ENCODE measurements around the gene TNNT2. TPM values are rescaled to one million over a fixed set of nuclear protein-coding genes. Genes with fewer than 3 reads are reported as not detected.

The TNNT2 gene
- total and polyA plus RNA-seq, 2 of the 8 experiments (the other 6 are each of a cell fraction or from before 2014, with no cell fraction given), result 3.1 to 21.0 TPM

GRCh38 chr1:201360486-201360885 lies 17.0 kb downstream of the TNNT2 start:
- Histone ChIP-seq H3K79me2 (ENCODE audit: control insufficient read depth in 1 of 2, insufficient read depth in 2 of 2, low read length in 2 of 2) (no peaks in the 10 kb centered on the region), H2BK12ac (ENCODE audit: low read depth, low read length) (no peak overlapping the region), H4K20me1 (replicated peaks in 1 of 2; ENCODE audit: control insufficient read depth in 1 of 2, insufficient read depth in 2 of 2, low read length in 2 of 2) (no peaks in the 10 kb centered on the region), H2BK120ac (replicated peaks; ENCODE audit: low read depth, low read length) (no peak overlapping the region), H3K4me3 (ENCODE audit: extremely low read depth in 1 of 4, insufficient read depth in 2 of 4, low read depth in 3 of 4, low read length in 4 of 4) (no peak overlapping the region), H3K9ac (replicated peaks in 1 of 4; ENCODE audit: extremely low read depth in 1 of 4, low read depth in 3 of 4, low read length in 3 of 4) (no peak overlapping the region), H3K4ac (replicated peaks; ENCODE audit: insufficient read length, low read depth, low read length) (no peak overlapping the region), H3K56ac (replicated peaks; ENCODE audit: insufficient read length, low read depth, low read length) (no peak overlapping the region), H3K23me2 (ENCODE audit: low read depth, low read length) (no peaks in the 10 kb centered on the region), H2AFZ (ENCODE audit: low read length) (no peak overlapping the region), H3K9me3 (ENCODE audit: insufficient read depth in 2 of 2, low read depth in 1 of 2, low read length in 1 of 2) (no peaks in the 10 kb centered on the region), H3K36me3 (ENCODE audit: control insufficient read depth in 2 of 4, insufficient read depth in 4 of 4, low read length in 3 of 4) (no peaks in the 10 kb centered on the region), H3K4me1 (replicated peaks in 1 of 4; ENCODE audit: control insufficient read depth in 3 of 4, insufficient read depth in 4 of 4, low read length in 3 of 4) (peaks cover 0 to 5% (median under 1%) of the 10 kb centered on the region in 4 experiments; a peak in 5 of 7 replicates), H4K5ac (ENCODE audit: insufficient read length, low read depth, low read length) (no peak overlapping the region), H3K27me3 (replicated peaks in 1 of 4; ENCODE audit: control insufficient read depth in 3 of 4, extremely low read depth in 1 of 4, insufficient read depth in 3 of 4, low read length in 3 of 4) (no peaks in the 10 kb centered on the region), H2BK15ac (ENCODE audit: low read length) (no peak overlapping the region), H2AK5ac (ENCODE audit: low read depth, low read length) (no peak overlapping the region), H2BK5ac (ENCODE audit: low read depth, low read length) (no peak overlapping the region), H3K23ac (ENCODE audit: insufficient read length) (no peak overlapping the region), H4K91ac (replicated peaks; ENCODE audit: insufficient read length, low read length) (no peak overlapping the region), H3K18ac (ENCODE audit: extremely low read depth, low read length) (no peak overlapping the region), H3K27ac (ENCODE audit: low read depth, low read length) (no peak overlapping the region), H2BK20ac (ENCODE audit: low read length) (no peak overlapping the region), H3K14ac (ENCODE audit: insufficient read length) (no peak overlapping the region), H3K79me1 (ENCODE audit: low read depth, low read length) (no peaks in the 10 kb centered on the region), H3K4me2 (ENCODE audit: insufficient read depth in 1 of 2, low read depth in 2 of 2, low read length in 2 of 2) (no peak overlapping the region), H4K8ac (ENCODE audit: extremely low read depth, insufficient read depth, low read length) (no peak overlapping the region)
- no peak for DNase-seq (ENCODE audit: low read depth in 1 of 2, low spot score in 2 of 2)
- ChIA-PET POLR2A (ENCODE audit: partially characterized antibody) (interaction anchor here (1.4 to 7.7 kb wide), 3 partner anchors 13 to 84 kb away, joined by 4 to 49 read pairs (median 24); no protein-coding TSS in a partner anchor), CTCF (ENCODE audit: partially characterized antibody) (interaction anchor here (0.6 to 14.7 kb wide), 44 partner anchors 13 to 241 kb away, joined by 3 to 275 read pairs (median 5); partner anchors contain the start of genes PKP1, TNNI1 and TNNT2)
- 98% methylated on average over 7 of the region's 7 CpGs; no CpG with 5 or more reads in 1 of the 2 experiments for WGBS, 2 experiments (ENCODE audit: extremely low coverage in 1 of 2, insufficient coverage in 1 of 2, insufficient read length in 1 of 2, insufficient replicate concordance in 2 of 2, low coverage in 1 of 2, low lambda C conversion rate in 2 of 2, missing lambda C conversion rate in 1 of 2)
- no peak for FAIRE-seq
- TF ChIP-seq POLR2A (IDR thresholded peaks at IDR 0.05; ENCODE audit: control extremely low read depth in 1 of 2, low read depth in 2 of 2, low read length in 2 of 2) (no peak), SUZ12 (IDR thresholded peaks at IDR 0.05; ENCODE audit: low read length) (no peak), MAX (IDR thresholded peaks at IDR 0.05) (no peak), JUND (IDR thresholded peaks at IDR 0.05; ENCODE audit: low read length) (no peak), GTF2F1 (IDR thresholded peaks at IDR 0.05; ENCODE audit: borderline replicate concordance, low read depth, low read length) (no peak), TAF7 (optimal IDR thresholded peaks at IDR 0.05; ENCODE audit: borderline replicate concordance, low read depth, low read length) (no peak), CTCF (IDR thresholded peaks at IDR 0.05; ENCODE audit: control extremely low read depth in 1 of 3, insufficient read depth in 1 of 3, low read depth in 1 of 3, low read length in 3 of 3) (no peak), SP2 (IDR thresholded peaks at IDR 0.05; ENCODE audit: low read length) (no peak), YY1 (IDR thresholded peaks at IDR 0.05; ENCODE audit: low read depth, low read length) (no peak), TAF1 (IDR thresholded peaks at IDR 0.05; ENCODE audit: low read depth, low read length) (no peak), EGR1 (IDR thresholded peaks at IDR 0.05; ENCODE audit: borderline replicate concordance, low read depth, low read length) (no peak), CHD1 (IDR thresholded peaks at IDR 0.05; ENCODE audit: low read depth, low read length) (no peak)

Data from H1 (cell line).